Endothelial cell (in vitro differentiated cells): ENCODE measurements around the gene ATF5. TPM values are rescaled to one million over a fixed set of nuclear protein-coding genes. Genes with fewer than 3 reads are reported as not detected.
A peak's percentile ranks its signal among the peaks of the same experiment; 100 is the strongest.

Source experiments
- DNase-seq: peaks from one replicate; pipeline ENCODE4 v3.0.0; 2021; ENCODE audit warnings: low spot score
- H3K27ac Mint-ChIP-seq: one replicate; pipeline ENCODE4 v1.8.0; 2021; ENCODE audit warnings: mixed read lengths, inconsistent platforms; ENCODE audit not compliant: unreplicated experiment
- H3K27me3 Mint-ChIP-seq: one replicate; pipeline ENCODE4 v1.8.0; 2021; ENCODE audit warnings: mild to moderate bottlenecking, moderate library complexity, mixed read lengths, inconsistent platforms; ENCODE audit not compliant: unreplicated experiment
- H3K36me3 Mint-ChIP-seq: one replicate; pipeline ENCODE4 v1.8.0; 2021; ENCODE audit warnings: mild to moderate bottlenecking, low read depth, mixed read lengths, inconsistent platforms; ENCODE audit not compliant: unreplicated experiment
- H3K4me1 Mint-ChIP-seq: one replicate; pipeline ENCODE4 v1.8.0; 2021; ENCODE audit warnings: mild to moderate bottlenecking, mixed read lengths, inconsistent platforms; ENCODE audit not compliant: unreplicated experiment
- H3K4me3 Mint-ChIP-seq: one replicate; pipeline ENCODE4 v1.8.0; 2021; ENCODE audit warnings: mild to moderate bottlenecking, mixed read lengths, inconsistent platforms; ENCODE audit not compliant: unreplicated experiment
- H3K9me3 Mint-ChIP-seq: one replicate; pipeline ENCODE4 v1.8.0; 2021; ENCODE audit warnings: mixed read lengths, inconsistent platforms; ENCODE audit not compliant: unreplicated experiment
- CTCF ChIP-seq: fragments of 200-600 bp; sonication (generic); IDR thresholded peaks from one replicate; pipeline ENCODE4 v1.5.0; 2021; ENCODE audit warnings: antibody characterized with exemption; ENCODE audit not compliant: unreplicated experiment
- long read RNA-seq: library from polyadenylated mRNA; unstranded; transcript quantifications from one replicate; pipeline ENCODE4 v2.0.0, GENCODE V29; 2020; ENCODE audit not compliant: unreplicated experiment
- total RNA-seq: library from RNA; stranded (reverse); fragmentation: NEBNext Ultra II Directional; extraction: Animal tissue kit (Norgen Biotek cat#: 25700); gene quantifications from one replicate; pipeline ENCODE4 v1.2.1, GENCODE V29; 2021; ENCODE audit not compliant: unreplicated experiment

ATF5 gene
- total RNA-seq = 15.8 TPM
- long read RNA-seq, partial matches to known transcripts = 0 of 2 reads
- long read RNA-seq, other reads (novel, unspliced or antisense) = 0 of 2 reads

GRCh38 chr19:49929121-49929610 lies at the start of gene ATF5, which contains the start of gene NUP62:
Gene ATF5, plus strand, starts transcription at chr19:49929205. Its CDS starts 1,646 bp downstream, at chr19:49930851.
Gene NUP62, minus strand, starts transcription at chr19:49929504. Its CDS starts 19,697 bp downstream, at chr19:49909807.
- peak within 1 kb of the TSS; percentile 97 for H3K27ac Mint-ChIP-seq
- H3K27me3 Mint-ChIP-seq = peaks cover 29% of the 10 kb centered on the region

GRCh38 chr19:49879243-49879963 lies 49.6 kb upstream of the ATF5 start:
- Mint-ChIP-seq H3K4me3 (no peak overlapping the region), H3K4me1 (peaks cover 25% of the 10 kb centered on the region), H3K9me3 (no peaks in the 10 kb centered on the region), H3K27ac (no peak overlapping the region), H3K27me3 (peaks cover 16% of the 10 kb centered on the region), H3K36me3 (peaks cover 26% of the 10 kb centered on the region)
- no peak for TF ChIP-seq CTCF
- no peak for DNase-seq

More at GRCh38 chr19:49929121-49929610, at the start of gene ATF5, which contains the start of gene NUP62:
- Mint-ChIP-seq H3K4me1 (peaks cover 13% of the 10 kb centered on the region), H3K36me3 (peaks cover 38% of the 10 kb centered on the region), H3K4me3 (peak within 1 kb of the TSS; percentile 99), H3K9me3 (no peaks in the 10 kb centered on the region)
- DNase-seq = peak; percentile 87
- no peak for TF ChIP-seq CTCF

GRCh38 chr19:49880162-49880869 lies 48.7 kb upstream of the ATF5 start:
- Mint-ChIP-seq H3K4me1 (peaks cover 19% of the 10 kb centered on the region), H3K36me3 (peaks cover 32% of the 10 kb centered on the region), H3K27ac (no peak overlapping the region), H3K27me3 (peaks cover 16% of the 10 kb centered on the region), H3K4me3 (no peak overlapping the region), H3K9me3 (no peaks in the 10 kb centered on the region)
- no peak for TF ChIP-seq CTCF
- DNase-seq = no peak

- no peak for DNase-seq
- no peaks in the 10 kb centered on the region for H3K9me3 Mint-ChIP-seq
- peaks cover 12% of the 10 kb centered on the region for H3K4me1 Mint-ChIP-seq
- H3K36me3 Mint-ChIP-seq = peaks cover 33% of the 10 kb centered on the region
- no peak overlapping the region for H3K4me3 Mint-ChIP-seq
- no peak overlapping the region for H3K27ac Mint-ChIP-seq
- no peak for TF ChIP-seq CTCF
- peaks cover 10% of the 10 kb centered on the region for H3K27me3 Mint-ChIP-seq
Measured at GRCh38 chr19:49881186-49881585, 47.8 kb upstream of the ATF5 start.
